ENCODE data around the gene IPMK.

GRCh38 chr10:58220769-58221451 lies 46.8 kb downstream of the IPMK start:
- TF ChIP-seq POLR2A (IDR thresholded peaks at IDR 0.05; ENCODE audit: low read length) (no peak), GATA1 (IDR thresholded peaks at IDR 0.05; ENCODE audit: low read depth, low read length) (no peak)
